ENCODE data around the gene GNAL.

GRCh38 chr18:11668441-11669169 lies 20.5 kb upstream of the GNAL start:
- TF ChIP-seq CTCF (IDR thresholded peaks at IDR 0.05) (no peak), POLR2AphosphoS5 (IDR thresholded peaks at IDR 0.05) (no peak)
